Adrenal gland (tissue), 12 donors: Measurements from ENCODE around the gene OLIG1. TPM values are rescaled to one million over a fixed set of nuclear protein-coding genes. Genes with fewer than 3 reads are reported as not detected.

Source experiments
- DNase-seq, 7 donors: peaks; one replicate each; pipeline ENCODE4 v3.0.0-alpha.2; 2019 to 2020
- H3K27ac ChIP-seq, 5 donors: fragments of 200-600 bp; sonication (generic) in 4 of 5; 1 replicate in 3 of 5; 2 replicates in 2 of 5; pipeline versions ENCODE4 v1.5.1 to v1.8.0; 2016 to 2020; ENCODE audit warnings: mild to moderate bottlenecking in 1 of 5
- H3K27me3 ChIP-seq: fragments of 200-600 bp; 2 replicates; pipeline ENCODE4 v1.8.0; 2021
- H3K36me3 ChIP-seq, 2 donors: fragments of 200-600 bp; replicated peaks in 1 of 2; 1 replicate in 1 of 2; 2 replicates in 1 of 2; pipeline versions ENCODE4 v1.5.1 to v1.8.0; 2018 to 2022
- H3K4me1 ChIP-seq, 2 donors: fragments of 200-600 bp; replicated peaks in 1 of 2; 1 replicate in 1 of 2; 2 replicates in 1 of 2; pipeline versions ENCODE4 v1.5.1 to v1.8.0; 2018 to 2021
- H3K4me3 ChIP-seq, 4 donors: fragments of 200-600 bp; sonication (generic) in 3 of 4; one replicate each; pipeline ENCODE4 v1.5.1; 2016 to 2018
- H3K9me3 ChIP-seq, 3 donors: fragments of 200-600 bp; sonication (generic) in 1 of 3; replicated peaks in 1 of 3; 1 replicate in 2 of 3; 2 replicates in 1 of 3; pipeline versions ENCODE4 v1.5.1 to v1.8.0; 2016 to 2021
- POLR2A ChIP-seq, 2 donors: fragments of 450-650 bp; IDR thresholded peaks; one replicate each; pipeline ENCODE4 v1.6.1; 2017; ENCODE audit warnings: antibody characterized with exemption in 2 of 2, mild to moderate bottlenecking in 2 of 2, moderate library complexity in 1 of 2
- WGBS, 4 donors: extraction: QIAGEN DNeasy Blood & Tissue Kit in 2 of 4; methylation state at CpG; one replicate each; pipeline versions ENCODE4 v1.1.5 to v1.1.7; 2013 to 2017; 5-methylcytosine and 5-hydroxymethylcytosine counted together
- intact Hi-C, 2 donors: fragments of 100-400 bp; cut with DNase I; formaldehyde crosslinking; loops; one replicate each; pipeline versions ENCODE4 v1.14.1 to v1.15.0; 2022 to 2023
- polyA plus RNA-seq, 3 donors: library from polyadenylated mRNA; stranded (reverse); fragments of 200-250 nt in 2 of 3; fragments of 350-450 nt in 1 of 3; fragmentation: Illumina TruSeq in 1 of 3; extraction: RNeasy Lipid Tissue Mini Kit (QIAGEN cat#74804) in 1 of 3; gene quantifications; one replicate each; pipeline ENCODE4 v1.2.3, GENCODE V29; 2013 to 2014
- total RNA-seq, 9 donors: library from RNA; depleted of rRNA in 4 of 9; stranded (reverse); fragments of >200 nt in 4 of 9; fragments of 120-200 nt in 1 of 9; fragmentation: NEBNext Ultra II Directional in 1 of 9; extraction: Animal tissue kit (Norgen Biotek cat#: 25700) in 1 of 9; gene quantifications; one replicate each; pipeline versions ENCODE4 v1.1.0 to v1.2.4, GENCODE V29; 2013 to 2023
- TF ChIP-seq, protein P1 (sequence below), 6 experiments: fragments of 450-650 bp in 4 of 6; fragments of 200-600 bp in 2 of 6; sonication (generic) in 1 of 6; IDR thresholded peaks; 1 replicate in 5 of 6; 2 replicates in 1 of 6; pipeline versions ENCODE4 v1.5.1 to v1.8.0; 2016 to 2021; ENCODE audit warnings: antibody characterized with exemption in 6 of 6, mild to moderate bottlenecking in 2 of 6, moderate library complexity in 1 of 6
- donor health status: healthy with polysubstance abuse.
- donor health status: Bipolar disorder and iron deficiency.
- donor health status: DM: yes; HTN: yes; CAD: no.
- donor health status: DM: no; HTN: no; CAD: no.
- donor health status: DM: no; HTN: no; CAD: no.
- donor health status: DM: yes; HTN: yes; CAD: no.

Gene OLIG1
- total and polyA plus RNA-seq, 12 donors, result 0.11 to 1.8 (median 0.50) TPM; not detected in 9

DNA sequence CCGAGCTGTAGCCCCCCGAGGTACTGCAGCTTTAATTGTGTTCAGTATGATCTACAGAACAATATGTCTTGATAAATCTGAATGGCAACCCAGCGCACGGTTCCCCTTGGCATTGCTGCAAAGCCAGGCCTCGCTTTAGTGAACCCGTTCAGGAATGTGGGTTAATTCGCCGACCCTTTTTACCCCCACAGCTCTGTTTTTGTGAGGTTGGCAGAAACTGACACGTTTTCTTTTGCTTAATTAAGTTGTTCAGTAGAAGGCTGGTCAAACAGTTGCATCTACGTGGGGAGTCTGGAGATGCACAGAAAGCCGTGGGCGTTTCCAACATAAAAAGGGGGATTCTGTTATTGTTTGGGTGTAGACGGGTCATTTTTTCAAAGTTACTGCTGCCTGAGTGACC is 43.2 kb downstream of the OLIG1 start:
- H3K9me3 ChIP-seq, result no peaks in the 10 kb centered on the region
- WGBS, 4 donors, result 38 to 41% (median 40%) methylated on average over 13 of the region's 13 CpGs
- no peak overlapping the region for H3K4me3 ChIP-seq
- H3K36me3 ChIP-seq, result no peaks in the 10 kb centered on the region
- intact Hi-C loops, result no loop called here
- peaks cover 56% of the 10 kb centered on the region for H3K27me3 ChIP-seq
- no peaks in the 10 kb centered on the region for H3K4me1 ChIP-seq
- DNase-seq, result no peak
- no peak overlapping the region for H3K27ac ChIP-seq
- TF ChIP-seq, protein P1, sequence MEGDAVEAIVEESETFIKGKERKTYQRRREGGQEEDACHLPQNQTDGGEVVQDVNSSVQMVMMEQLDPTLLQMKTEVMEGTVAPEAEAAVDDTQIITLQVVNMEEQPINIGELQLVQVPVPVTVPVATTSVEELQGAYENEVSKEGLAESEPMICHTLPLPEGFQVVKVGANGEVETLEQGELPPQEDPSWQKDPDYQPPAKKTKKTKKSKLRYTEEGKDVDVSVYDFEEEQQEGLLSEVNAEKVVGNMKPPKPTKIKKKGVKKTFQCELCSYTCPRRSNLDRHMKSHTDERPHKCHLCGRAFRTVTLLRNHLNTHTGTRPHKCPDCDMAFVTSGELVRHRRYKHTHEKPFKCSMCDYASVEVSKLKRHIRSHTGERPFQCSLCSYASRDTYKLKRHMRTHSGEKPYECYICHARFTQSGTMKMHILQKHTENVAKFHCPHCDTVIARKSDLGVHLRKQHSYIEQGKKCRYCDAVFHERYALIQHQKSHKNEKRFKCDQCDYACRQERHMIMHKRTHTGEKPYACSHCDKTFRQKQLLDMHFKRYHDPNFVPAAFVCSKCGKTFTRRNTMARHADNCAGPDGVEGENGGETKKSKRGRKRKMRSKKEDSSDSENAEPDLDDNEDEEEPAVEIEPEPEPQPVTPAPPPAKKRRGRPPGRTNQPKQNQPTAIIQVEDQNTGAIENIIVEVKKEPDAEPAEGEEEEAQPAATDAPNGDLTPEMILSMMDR (IDR thresholded peaks at IDR 0.05), result no peak
- TF ChIP-seq POLR2A (IDR thresholded peaks at IDR 0.05), result no peak

DNA sequence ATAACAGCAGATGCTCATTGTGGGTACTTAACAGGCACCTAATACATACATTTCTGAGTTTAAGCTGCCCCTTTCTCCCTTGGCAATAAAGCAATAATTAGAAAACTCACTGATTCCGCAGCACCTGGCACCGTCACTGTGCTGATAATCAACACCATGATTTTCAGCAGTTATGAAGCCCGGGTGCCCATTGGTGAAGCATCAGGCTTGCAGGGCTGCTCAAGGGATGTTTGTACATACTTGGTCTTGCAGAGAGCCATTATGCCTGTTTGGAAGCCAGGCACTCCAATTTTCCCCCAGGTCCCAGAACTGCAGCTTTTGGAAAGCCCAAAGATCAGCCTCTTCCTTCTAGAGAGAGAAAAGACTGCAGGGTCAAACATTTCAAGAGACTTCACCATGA is 44.3 kb downstream of the OLIG1 start:
- intact Hi-C loops, result no loop called here
- no peaks in the 10 kb centered on the region for H3K4me1 ChIP-seq
- TF ChIP-seq POLR2A (IDR thresholded peaks at IDR 0.05), result no peak
- TF ChIP-seq, protein P1 (IDR thresholded peaks at IDR 0.05), result no peak
- H3K9me3 ChIP-seq, result no peaks in the 10 kb centered on the region
- H3K4me3 ChIP-seq, result no peak overlapping the region
- 89 to 100% (median 94%) methylated on average over 2 to 3 of the region's 3 CpGs for WGBS, 4 donors
- no peak for DNase-seq
- H3K27ac ChIP-seq, result no peak overlapping the region
- peaks cover 48% of the 10 kb centered on the region for H3K27me3 ChIP-seq
- no peaks in the 10 kb centered on the region for H3K36me3 ChIP-seq

DNA sequence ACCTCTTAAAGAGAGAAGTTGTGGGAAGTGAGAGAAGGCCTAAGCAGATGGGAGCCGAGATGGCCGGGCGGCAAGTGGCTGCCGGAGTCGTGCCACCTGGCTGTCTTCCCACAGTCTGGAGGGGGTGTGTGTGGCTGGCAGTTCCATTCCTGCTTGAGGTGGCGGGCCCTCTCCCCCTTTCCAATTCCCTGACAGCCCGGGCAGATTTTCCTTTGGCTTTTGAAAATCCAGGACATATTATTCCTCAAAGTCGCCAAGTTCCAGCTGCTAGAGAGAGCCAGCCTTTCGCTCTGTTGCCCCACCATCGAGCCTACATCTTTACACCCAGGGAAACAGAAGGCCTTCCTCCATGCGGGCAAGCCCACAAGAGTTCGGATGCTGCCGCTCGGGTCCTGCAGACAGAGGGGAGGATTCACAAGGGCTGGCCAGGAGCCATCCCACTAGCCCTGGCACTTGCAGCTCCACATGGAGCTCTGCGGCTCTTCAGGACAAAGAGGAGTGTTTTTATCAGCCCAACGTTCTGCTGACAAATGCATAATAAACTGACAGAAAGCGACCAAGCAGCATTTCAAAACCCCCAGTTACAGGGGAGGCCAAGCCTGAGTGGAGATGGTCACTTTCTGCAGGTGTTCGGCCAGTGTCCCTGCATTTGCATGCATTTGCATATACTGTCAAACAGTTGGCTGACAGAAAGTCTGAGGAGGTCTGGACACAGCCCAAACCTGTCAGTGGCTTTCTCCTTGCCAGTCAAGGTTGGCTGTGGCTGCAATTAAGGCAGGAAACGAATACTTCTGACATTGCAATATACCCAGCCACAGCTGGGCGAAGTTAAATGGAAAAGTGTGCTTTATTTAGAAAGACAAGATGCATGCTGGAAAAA is 45.9 kb downstream of the OLIG1 start:
- no peak overlapping the region for H3K4me3 ChIP-seq
- H3K27me3 ChIP-seq, result peaks cover 39% of the 10 kb centered on the region
- no peak for DNase-seq
- 51 to 75% (median 68%) methylated on average over 10 to 20 of the region's 20 CpGs for WGBS, 4 donors
- H3K9me3 ChIP-seq, result no peaks in the 10 kb centered on the region
- H3K4me1 ChIP-seq, result no peaks in the 10 kb centered on the region
- no peaks in the 10 kb centered on the region for H3K36me3 ChIP-seq
- intact Hi-C loops, result no loop called here
- H3K27ac ChIP-seq, result no peak overlapping the region
- no peak for TF ChIP-seq POLR2A (IDR thresholded peaks at IDR 0.05)

DNA sequence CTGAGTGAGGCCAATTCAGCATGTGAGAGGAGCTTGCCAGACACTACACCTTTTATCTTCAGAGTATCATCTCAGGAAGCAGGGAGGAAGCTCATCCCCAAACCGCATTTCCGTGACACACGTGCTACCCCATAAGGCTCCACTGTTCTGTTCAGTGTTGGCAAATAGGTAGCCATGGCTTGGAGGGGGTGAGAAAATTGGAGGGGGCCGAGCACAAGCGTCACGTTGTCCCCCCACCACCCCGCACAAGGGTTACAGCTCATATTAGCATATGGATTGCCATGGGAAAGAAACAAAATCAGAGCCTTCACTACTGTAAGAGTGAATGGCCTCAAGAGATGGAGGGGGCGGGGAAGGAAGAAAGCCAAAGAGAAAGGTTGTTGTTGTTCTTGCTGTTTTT is 46.7 kb downstream of the OLIG1 start:
- no peak for DNase-seq
- peaks cover 31% of the 10 kb centered on the region for H3K27me3 ChIP-seq
- no peaks in the 10 kb centered on the region for H3K4me1 ChIP-seq
- no peaks in the 10 kb centered on the region for H3K9me3 ChIP-seq
- no peaks in the 10 kb centered on the region for H3K36me3 ChIP-seq
- TF ChIP-seq, protein P1 (IDR thresholded peaks at IDR 0.05), result no peak
- no peak for TF ChIP-seq POLR2A (IDR thresholded peaks at IDR 0.05)
- H3K4me3 ChIP-seq, result no peak overlapping the region
- WGBS, 4 donors, result 33 to 50% (median 44%) methylated on average over 8 of the region's 8 CpGs
- intact Hi-C loops, result no loop called here
- H3K27ac ChIP-seq, result no peak overlapping the region
